ENCODE results near the gene CT45A3. TPM values are rescaled to one million over a fixed set of nuclear protein-coding genes. Genes with fewer than 3 reads are reported as not detected.
"Not testable (repeated sequence)": the region's sequence is repeated elsewhere in the genome, so short reads cannot be mapped to it uniquely, and the experiment has no call there.

CT45A3 gene, protein sequence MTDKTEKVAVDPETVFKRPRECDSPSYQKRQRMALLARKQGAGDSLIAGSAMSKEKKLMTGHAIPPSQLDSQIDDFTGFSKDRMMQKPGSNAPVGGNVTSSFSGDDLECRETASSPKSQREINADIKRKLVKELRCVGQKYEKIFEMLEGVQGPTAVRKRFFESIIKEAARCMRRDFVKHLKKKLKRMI
- not detected in 2 replicates for polyA plus RNA-seq (2013)

DNA sequence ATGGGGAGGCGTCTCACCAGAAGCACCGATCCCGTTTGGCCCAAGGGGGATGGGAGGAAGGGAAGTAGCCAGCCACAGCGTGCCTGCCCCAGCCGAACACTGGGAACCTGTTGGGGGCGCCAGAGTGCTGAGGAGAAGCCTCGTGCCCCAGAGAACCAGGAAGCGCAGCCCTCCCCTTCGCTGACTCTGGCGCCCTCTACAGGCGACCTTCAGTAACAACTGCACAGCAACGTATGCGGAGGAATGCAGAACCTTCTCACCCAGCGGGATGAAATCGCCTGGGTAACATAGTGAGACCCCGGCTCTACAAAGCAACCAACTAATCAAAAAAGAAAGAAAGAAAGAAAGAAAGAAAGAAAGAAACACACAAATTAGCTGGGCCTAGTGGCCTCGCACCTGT lies at the start of gene CT45A3:
Gene CT45A3 (minus strand): TSS at position 101 of the 400 bp plus-strand sequence. CDS start 3,747 bp downstream, outside the sequence.
- no CpG with 5 or more reads among the region's 17 CpGs for WGBS (ENCODE audit: extremely low coverage, insufficient coverage, insufficient read length)
- DNase-seq; H2AFZ ChIP-seq (ENCODE audit: insufficient read depth, low read length, poor library complexity): not testable (repeated sequence)

DNA sequence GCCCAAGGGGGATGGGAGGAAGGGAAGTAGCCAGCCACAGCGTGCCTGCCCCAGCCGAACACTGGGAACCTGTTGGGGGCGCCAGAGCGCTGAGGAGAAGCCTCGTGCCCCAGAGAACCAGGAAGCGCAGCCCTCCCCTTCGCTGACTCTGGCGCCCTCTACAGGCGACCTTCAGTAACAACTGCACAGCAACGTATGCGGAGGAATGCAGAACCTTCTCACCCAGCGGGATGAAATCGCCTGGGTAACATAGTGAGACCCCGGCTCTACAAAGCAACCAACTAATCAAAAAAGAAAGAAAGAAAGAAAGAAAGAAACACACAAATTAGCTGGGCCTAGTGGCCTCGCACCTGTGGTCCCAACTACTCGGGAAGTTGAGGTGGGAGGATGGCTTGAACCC lies 34.7 kb upstream of the CT45A3 start, which contains the start of gene CT45A6:
Gene CT45A6 (minus strand): TSS at position 101 of the 400 bp plus-strand sequence. CDS start 3,794 bp downstream, outside the sequence.
- H3K79me1 ChIP-seq (ENCODE audit: low read length); H2BK5ac ChIP-seq (ENCODE audit: low read depth, low read length, poor library complexity); H3K27ac ChIP-seq (ENCODE audit: low read depth, low read length); H3K18ac ChIP-seq (ENCODE audit: low read length); H3K9me3 ChIP-seq (ENCODE audit: insufficient read depth, low read depth, low read length); H3K4me1 ChIP-seq (ENCODE audit: control insufficient read depth in 1 of 2, insufficient read depth in 2 of 2, low read length in 2 of 2); H4K8ac ChIP-seq (ENCODE audit: low read depth, low read length); H4K12ac ChIP-seq (ENCODE audit: low read depth, low read length); H3K4ac ChIP-seq (ENCODE audit: low read depth, low read length); H2BK12ac ChIP-seq (ENCODE audit: low read length); H3K4me3 ChIP-seq (ENCODE audit: low read depth, low read length); DNase-seq; H2AK5ac ChIP-seq (ENCODE audit: low read length); H3K27me3 ChIP-seq (ENCODE audit: insufficient read depth, low read length); H3K79me2 ChIP-seq (ENCODE audit: control insufficient read depth, insufficient read depth, low read length, poor library complexity); H3K23ac ChIP-seq (ENCODE audit: low read length); H3K14ac ChIP-seq (ENCODE audit: low read length); H3K4me2 ChIP-seq (ENCODE audit: low read length); H3K36me3 ChIP-seq (ENCODE audit: control insufficient read depth in 1 of 2, insufficient read depth in 2 of 2, low read length in 2 of 2); H4K91ac ChIP-seq (ENCODE audit: low read depth, low read length); H3K9ac ChIP-seq (ENCODE audit: low read length); H2AFZ ChIP-seq (ENCODE audit: insufficient read depth, low read length, poor library complexity); H2BK120ac ChIP-seq (ENCODE audit: insufficient read depth, low read length, poor library complexity): not testable (repeated sequence)
- WGBS (ENCODE audit: extremely low coverage, insufficient coverage, insufficient read length) = no CpG with 5 or more reads among the region's 16 CpGs

More for the DNA sequence above, at the start of gene CT45A3:
- not testable (repeated sequence) for H2BK5ac ChIP-seq (ENCODE audit: low read depth, low read length, poor library complexity); H3K9me3 ChIP-seq (ENCODE audit: insufficient read depth, low read depth, low read length); H2AK5ac ChIP-seq (ENCODE audit: low read length); H2BK120ac ChIP-seq (ENCODE audit: insufficient read depth, low read length, poor library complexity); H3K9ac ChIP-seq (ENCODE audit: low read length); H3K79me1 ChIP-seq (ENCODE audit: low read length); H3K27me3 ChIP-seq (ENCODE audit: insufficient read depth, low read length); H3K79me2 ChIP-seq (ENCODE audit: control insufficient read depth, insufficient read depth, low read length, poor library complexity); H3K23ac ChIP-seq (ENCODE audit: low read length); H3K4me1 ChIP-seq (ENCODE audit: control insufficient read depth in 1 of 2, insufficient read depth in 2 of 2, low read length in 2 of 2); H4K91ac ChIP-seq (ENCODE audit: low read depth, low read length); H2BK12ac ChIP-seq (ENCODE audit: low read length); H4K12ac ChIP-seq (ENCODE audit: low read depth, low read length); H3K4me2 ChIP-seq (ENCODE audit: low read length); H3K4ac ChIP-seq (ENCODE audit: low read depth, low read length); H3K14ac ChIP-seq (ENCODE audit: low read length); H3K4me3 ChIP-seq (ENCODE audit: low read depth, low read length); H3K27ac ChIP-seq (ENCODE audit: low read depth, low read length); H3K36me3 ChIP-seq (ENCODE audit: control insufficient read depth in 1 of 2, insufficient read depth in 2 of 2, low read length in 2 of 2); H4K8ac ChIP-seq (ENCODE audit: low read depth, low read length); H3K18ac ChIP-seq (ENCODE audit: low read length)

DNA sequence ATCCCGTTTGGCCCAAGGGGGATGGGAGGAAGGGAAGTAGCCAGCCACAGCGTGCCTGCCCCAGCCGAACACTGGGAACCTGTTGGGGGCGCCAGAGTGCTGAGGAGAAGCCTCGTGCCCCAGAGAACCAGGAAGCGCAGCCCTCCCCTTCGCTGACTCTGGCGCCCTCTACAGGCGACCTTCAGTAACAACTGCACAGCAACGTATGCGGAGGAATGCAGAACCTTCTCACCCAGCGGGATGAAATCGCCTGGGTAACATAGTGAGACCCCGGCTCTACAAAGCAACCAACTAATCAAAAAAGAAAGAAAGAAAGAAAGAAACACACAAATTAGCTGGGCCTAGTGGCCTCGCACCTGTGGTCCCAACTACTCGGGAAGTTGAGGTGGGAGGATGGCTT lies 17.4 kb upstream of the CT45A3 start, which contains the start of gene CT45A5:
Gene CT45A5 (minus strand): TSS at position 101 of the 400 bp plus-strand sequence. CDS start 3,774 bp downstream, outside the sequence.
- H2BK120ac ChIP-seq (ENCODE audit: insufficient read depth, low read length, poor library complexity); H3K79me1 ChIP-seq (ENCODE audit: low read length); H3K36me3 ChIP-seq (ENCODE audit: control insufficient read depth in 1 of 2, insufficient read depth in 2 of 2, low read length in 2 of 2); H3K18ac ChIP-seq (ENCODE audit: low read length); H3K9ac ChIP-seq (ENCODE audit: low read length); H3K14ac ChIP-seq (ENCODE audit: low read length); H3K27me3 ChIP-seq (ENCODE audit: insufficient read depth, low read length); DNase-seq; H3K9me3 ChIP-seq (ENCODE audit: insufficient read depth, low read depth, low read length); H4K91ac ChIP-seq (ENCODE audit: low read depth, low read length); H3K4me2 ChIP-seq (ENCODE audit: low read length); H3K23ac ChIP-seq (ENCODE audit: low read length); H3K4ac ChIP-seq (ENCODE audit: low read depth, low read length); H3K27ac ChIP-seq (ENCODE audit: low read depth, low read length); H3K4me1 ChIP-seq (ENCODE audit: control insufficient read depth in 1 of 2, insufficient read depth in 2 of 2, low read length in 2 of 2); H2AFZ ChIP-seq (ENCODE audit: insufficient read depth, low read length, poor library complexity); H4K12ac ChIP-seq (ENCODE audit: low read depth, low read length); H2BK5ac ChIP-seq (ENCODE audit: low read depth, low read length, poor library complexity); H3K79me2 ChIP-seq (ENCODE audit: control insufficient read depth, insufficient read depth, low read length, poor library complexity); H2BK12ac ChIP-seq (ENCODE audit: low read length); H3K4me3 ChIP-seq (ENCODE audit: low read depth, low read length); H2AK5ac ChIP-seq (ENCODE audit: low read length); H4K8ac ChIP-seq (ENCODE audit: low read depth, low read length): not testable (repeated sequence)
- no CpG with 5 or more reads among the region's 16 CpGs for WGBS (ENCODE audit: extremely low coverage, insufficient coverage, insufficient read length)

DNA sequence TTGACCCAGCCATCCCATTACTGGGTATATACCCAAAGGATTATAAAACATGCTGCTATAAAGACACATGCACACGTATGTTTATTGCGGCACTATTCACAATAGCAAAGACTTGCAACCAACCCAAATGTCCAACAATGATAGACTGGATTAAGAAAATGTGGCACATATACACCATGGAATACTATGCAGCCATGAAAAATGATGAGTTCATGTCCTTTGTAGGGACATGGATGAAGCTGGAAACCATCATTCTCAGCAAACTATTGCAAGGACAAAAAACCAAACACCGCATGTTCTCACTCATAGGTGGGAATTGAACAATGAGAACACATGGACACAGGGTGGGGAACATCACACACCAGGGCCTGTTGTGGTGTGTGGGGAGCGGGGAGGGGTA lies 23.3 kb downstream of the CT45A3 start:
- H4K8ac ChIP-seq (ENCODE audit: low read depth, low read length); H3K14ac ChIP-seq (ENCODE audit: low read length); H3K4me2 ChIP-seq (ENCODE audit: low read length); H2AFZ ChIP-seq (ENCODE audit: insufficient read depth, low read length, poor library complexity); H3K18ac ChIP-seq (ENCODE audit: low read length); H3K36me3 ChIP-seq (ENCODE audit: control insufficient read depth in 1 of 2, insufficient read depth in 2 of 2, low read length in 2 of 2); H3K79me2 ChIP-seq (ENCODE audit: control insufficient read depth, insufficient read depth, low read length, poor library complexity); DNase-seq; H4K12ac ChIP-seq (ENCODE audit: low read depth, low read length); H3K9ac ChIP-seq (ENCODE audit: low read length); H2BK12ac ChIP-seq (ENCODE audit: low read length); H3K9me3 ChIP-seq (ENCODE audit: insufficient read depth, low read depth, low read length); H3K4me3 ChIP-seq (ENCODE audit: low read depth, low read length); H3K23ac ChIP-seq (ENCODE audit: low read length); H3K27me3 ChIP-seq (ENCODE audit: insufficient read depth, low read length); H2AK5ac ChIP-seq (ENCODE audit: low read length); H4K91ac ChIP-seq (ENCODE audit: low read depth, low read length); H2BK120ac ChIP-seq (ENCODE audit: insufficient read depth, low read length, poor library complexity); H3K4me1 ChIP-seq (ENCODE audit: control insufficient read depth in 1 of 2, insufficient read depth in 2 of 2, low read length in 2 of 2); H3K79me1 ChIP-seq (ENCODE audit: low read length); H2BK5ac ChIP-seq (ENCODE audit: low read depth, low read length, poor library complexity); H3K27ac ChIP-seq (ENCODE audit: low read depth, low read length); H3K4ac ChIP-seq (ENCODE audit: low read depth, low read length): not testable (repeated sequence)
- no CpG with 5 or more reads among the region's 4 CpGs for WGBS (ENCODE audit: extremely low coverage, insufficient coverage, insufficient read length)
